T-cell (primary cell): ENCODE results near the gene TMEM151A. TPM values are rescaled to one million over a fixed set of nuclear protein-coding genes. Genes with fewer than 3 reads are reported as not detected.

Experiments
- ATAC-seq, 4 experiments: fragments of 200-7000 bp in 3 of 4; fragments of 150-1000 bp in 1 of 4; cut with Tn5 transposase; replicated peaks in 1 of 4; 1 replicate in 3 of 4; 2 replicates in 1 of 4; pipeline ENCODE4 v1.10.0; 2021; ENCODE audit warnings: moderate library complexity in 3 of 4, mild to moderate bottlenecking in 2 of 4, moderate number of reproducible peaks in 1 of 4
- CTCF ChIA-PET, 2 donors: fragments of 300-600 bp; sonication (Branson Sonifier 250); formaldehyde crosslinking; loops; one replicate each; lab custom pipeline; 2022; ENCODE audit warnings: antibody characterized with exemption in 2 of 2; lab: Charles Lee
- POLR2A ChIA-PET, 2 donors: fragments of 300-600 bp; sonication (Branson Sonifier 250); formaldehyde crosslinking; loops; one replicate each; lab custom pipeline; 2022; ENCODE audit warnings: antibody characterized with exemption in 2 of 2; lab: Charles Lee
- DNase-seq, 35 experiments: peaks; one replicate each; pipeline versions ENCODE4 v3.0.0 to v3.0.0-alpha.2; 2013 to 2023
- H3K27ac ChIP-seq: one replicate; pipeline ENCODE4 v1.5.1; 2013; ENCODE audit warnings: low read length
- H3K27me3 ChIP-seq, 2 experiments: replicated peaks in 1 of 2; 1 replicate in 1 of 2; 2 replicates in 1 of 2; pipeline versions ENCODE4 v1.6.1 to v1.7.0; 2013; ENCODE audit warnings: low read length in 1 of 2, mixed read lengths in 1 of 2; ENCODE audit not compliant: control insufficient read depth in 2 of 2, insufficient read depth in 2 of 2; ENCODE audit errors: extremely low read depth in 1 of 2
- H3K36me3 ChIP-seq, 2 donors: 1 replicate in 1 of 2; 2 replicates in 1 of 2; pipeline versions ENCODE4 v1.6.1 to v1.7.0; 2013; ENCODE audit warnings: low read length in 1 of 2; ENCODE audit not compliant: control insufficient read depth in 2 of 2, insufficient read depth in 1 of 2; ENCODE audit errors: extremely low read depth in 1 of 2
- H3K4me1 ChIP-seq, 2 experiments: 1 replicate in 1 of 2; 2 replicates in 1 of 2; pipeline versions ENCODE4 v1.6.1 to v1.7.0; 2013; ENCODE audit warnings: low read length in 2 of 2, mixed read lengths in 1 of 2; ENCODE audit not compliant: insufficient read depth in 2 of 2, control insufficient read depth in 1 of 2; ENCODE audit errors: extremely low read depth in 1 of 2
- H3K4me3 ChIP-seq, 2 donors: 1 replicate in 1 of 2; 2 replicates in 1 of 2; pipeline versions ENCODE4 v1.5.1 to v1.7.0; 2013; ENCODE audit warnings: mild to moderate bottlenecking in 2 of 2, low read length in 1 of 2, moderate library complexity in 1 of 2; ENCODE audit not compliant: control insufficient read depth in 1 of 2; ENCODE audit errors: extremely low read depth in 1 of 2
- H3K9me3 ChIP-seq: 2 replicates; pipeline ENCODE4 v1.7.0; 2013
- H3K27ac Mint-ChIP-seq, 2 donors: one replicate each; pipeline ENCODE4 v1.8.0; 2020 to 2021; ENCODE audit warnings: mild to moderate bottlenecking in 2 of 2, mixed read lengths in 2 of 2
- H3K27me3 Mint-ChIP-seq, 2 donors: one replicate each; pipeline ENCODE4 v1.8.0; 2021 to 2022; ENCODE audit warnings: mixed read lengths in 2 of 2
- H3K36me3 Mint-ChIP-seq: one replicate; pipeline ENCODE4 v1.8.0; 2021; ENCODE audit warnings: mixed read lengths
- H3K4me1 Mint-ChIP-seq, 3 donors: one replicate each; pipeline ENCODE4 v1.8.0; 2020 to 2022; ENCODE audit warnings: mixed read lengths in 3 of 3, mild to moderate bottlenecking in 1 of 3
- H3K4me3 Mint-ChIP-seq, 3 donors: one replicate each; pipeline ENCODE4 v1.8.0; 2020 to 2022; ENCODE audit warnings: mild to moderate bottlenecking in 3 of 3, mixed read lengths in 3 of 3, moderate library complexity in 3 of 3
- H3K9me3 Mint-ChIP-seq, 3 donors: one replicate each; pipeline ENCODE4 v1.8.0; 2020 to 2022; ENCODE audit warnings: mixed read lengths in 3 of 3
- whole genome bisulfite sequencing: methylation state at CpG from one replicate; pipeline ENCODE4 v1.1.5; 2013; ENCODE audit warnings: missing lambda C conversion rate; ENCODE audit not compliant: insufficient coverage; 5-methylcytosine and 5-hydroxymethylcytosine counted together
- total RNA-seq, 35 experiments: library from RNA in 6 of 35; stranded (reverse) in 6 of 35; fragments of 120-200 nt in 1 of 35; gene quantifications; one replicate each; pipeline versions ENCODE4 v1.2.1 to v1.2.4 and lab custom pipeline; 2013 to 2026

The TMEM151A gene
- total RNA-seq, 5 donors from 2014 or later (not counting 1 experiment from before 2014, with no cell fraction given): 0.19 to 0.33 (median 0.23) TPM; not detected in 1

GRCh38 chr11:66268244-66268951, 23.3 kb upstream of the TMEM151A start, which contains the start of gene RAB1B:
RAB1B (plus strand) TSS chr11:66268639; CDS start chr11:66268680, 41 bp downstream.
- H3K36me3 ChIP-seq: peaks cover 25 to 45% of the 10 kb centered on the region in 2 donors
- peak; percentile 82 to 85 (median 84) for ATAC-seq
- DNase-seq: peak; percentile 98 to 100 (median 99)
- H3K4me3 ChIP-seq: peak within 1 kb of the TSS; percentile 89 to 94
- H3K4me1 ChIP-seq: peaks cover 6 to 61% of the 10 kb centered on the region in 2 experiments
- no peaks in the 10 kb centered on the region for H3K9me3 ChIP-seq
- Mint-ChIP-seq H3K27ac (peak within 1 kb of the TSS; percentile 88 to 91), H3K9me3 (no peaks in the 10 kb centered on the region), H3K27me3 (no peaks in the 10 kb centered on the region), H3K36me3 (peaks cover 25% of the 10 kb centered on the region), H3K4me1 (peaks cover 41 to 50% (median 46%) of the 10 kb centered on the region in 3 donors), H3K4me3 (peak within 1 kb of the TSS; percentile 86 to 94 (median 90))
- H3K27me3 ChIP-seq: no peaks in the 10 kb centered on the region
- ChIA-PET POLR2A (interaction anchor here in 1 of 2 donors (0.5 to 1.1 kb wide), 5 partner anchors 21 to 1159 kb away, joined by 3 to 6 read pairs (median 4); partner anchors contain the start of genes MALAT1, TMEM151A and YIF1A), CTCF (interaction anchor here in 1 of 2 donors (0.5 to 1.7 kb wide), 6 partner anchors 13 to 409 kb away, joined by 3 to 5 read pairs (median 4); partner anchors contain the start of genes MUS81 and YIF1A)
- under 1% methylated on average over 49 of the region's 64 CpGs for WGBS
- H3K27ac ChIP-seq: peak within 1 kb of the TSS; percentile 92

- no peaks in the 10 kb centered on the region for H3K27me3 ChIP-seq
- H3K4me1 Mint-ChIP-seq: peaks cover 41 to 55% (median 48%) of the 10 kb centered on the region in 3 donors
- H3K4me1 ChIP-seq: peaks cover 6 to 67% of the 10 kb centered on the region in 2 experiments
- no peaks in the 10 kb centered on the region for H3K9me3 Mint-ChIP-seq
- peaks cover 23 to 50% of the 10 kb centered on the region in 2 donors for H3K36me3 ChIP-seq
- peak overlapping the region; percentile 92 for H3K27ac ChIP-seq
- no peaks in the 10 kb centered on the region for H3K9me3 ChIP-seq
- POLR2A ChIA-PET: interaction anchor here in 1 of 2 donors (0.5 kb wide), 2 partner anchors 385 to 1160 kb away, joined by 3 to 6 read pairs; no protein-coding TSS in a partner anchor
- CTCF ChIA-PET: interaction anchor here in 1 of 2 donors (1.7 kb wide), 1 partner anchor 409 kb away, joined by 5 read pairs; the partner anchor contains the start of gene MUS81
- peak overlapping the region; percentile 89 to 94 for H3K4me3 ChIP-seq
- peak overlapping the region; percentile 86 to 94 (median 90) for H3K4me3 Mint-ChIP-seq
- H3K27me3 Mint-ChIP-seq: no peaks in the 10 kb centered on the region
- DNase-seq (peak in 1 of 35 experiments; percentile 36), ATAC-seq (no peak)
- H3K27ac Mint-ChIP-seq: peak overlapping the region; percentile 88 to 91
- H3K36me3 Mint-ChIP-seq: peaks cover 30% of the 10 kb centered on the region
- 0% methylated on average over 19 of the region's 32 CpGs for WGBS
These were observed 22.5 kb upstream of the TMEM151A start for GRCh38 chr11:66268952-66269905.

DNA sequence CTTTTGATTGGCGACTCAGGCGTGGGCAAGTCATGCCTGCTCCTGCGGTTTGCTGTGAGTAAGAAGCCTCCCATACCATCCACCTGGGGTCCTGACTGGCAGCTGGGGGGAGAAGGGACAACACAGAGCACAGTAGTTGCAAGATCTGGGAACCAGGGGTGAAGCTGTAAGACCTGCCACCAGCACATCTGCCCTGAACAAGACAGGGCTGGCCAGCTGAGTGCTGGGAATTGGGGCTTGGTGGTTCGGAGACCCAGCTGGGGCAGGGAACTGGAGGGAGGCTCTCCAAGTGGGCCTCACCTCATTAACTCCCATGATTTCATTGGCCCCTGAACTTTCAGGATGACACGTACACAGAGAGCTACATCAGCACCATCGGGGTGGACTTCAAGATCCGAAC, 19.9 kb upstream of the TMEM151A start:
- DNase-seq (no peak), ATAC-seq (no peak)
- Mint-ChIP-seq H3K9me3 (no peaks in the 10 kb centered on the region), H3K27ac (peak overlapping the region; percentile 55 to 75), H3K27me3 (no peaks in the 10 kb centered on the region), H3K4me1 (peaks cover 41 to 55% (median 48%) of the 10 kb centered on the region in 3 donors), H3K4me3 (peak overlapping the region in 1 of 3 donors; percentile 31), H3K36me3 (peaks cover 39% of the 10 kb centered on the region)
- 90% methylated on average over 6 of the region's 7 CpGs for WGBS
- H3K9me3 ChIP-seq: no peaks in the 10 kb centered on the region
- peak overlapping the region; percentile 38 for H3K27ac ChIP-seq
- H3K27me3 ChIP-seq: no peaks in the 10 kb centered on the region
- ChIA-PET POLR2A (interaction anchor here (0.6 kb wide), 2 partner anchors 89 to 212 kb away, joined by 4 to 7 read pairs; no protein-coding TSS in a partner anchor), CTCF (no interaction called here)
- H3K4me1 ChIP-seq: peaks cover 6 to 69% of the 10 kb centered on the region in 2 experiments
- H3K4me3 ChIP-seq: no peak overlapping the region
- peaks cover 27 to 44% of the 10 kb centered on the region in 2 donors for H3K36me3 ChIP-seq

DNA sequence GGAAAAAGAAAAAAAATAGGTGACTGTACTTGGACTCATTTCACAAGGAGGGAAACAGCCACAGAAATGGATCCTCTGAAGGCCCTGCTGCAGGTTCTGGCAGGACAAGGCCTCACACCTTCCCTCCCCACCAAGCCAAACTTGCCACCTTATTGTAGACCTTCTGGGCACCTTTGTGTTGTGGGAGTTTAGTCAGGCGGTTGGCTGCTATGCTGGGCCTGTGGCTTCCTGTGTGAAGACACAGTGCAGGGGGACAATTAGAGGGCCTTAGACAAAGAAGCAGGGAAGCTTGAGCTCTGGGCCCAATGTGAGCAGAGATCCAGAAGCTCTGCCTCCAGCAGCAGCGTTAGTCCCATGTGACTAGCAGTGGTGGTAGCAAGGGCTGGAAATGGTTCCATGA, 19.1 kb upstream of the TMEM151A start:
- H3K4me1 Mint-ChIP-seq: peaks cover 42 to 58% (median 50%) of the 10 kb centered on the region in 3 donors
- H3K9me3 Mint-ChIP-seq: no peaks in the 10 kb centered on the region
- H3K27ac Mint-ChIP-seq: peak overlapping the region in 1 of 2 donors; percentile 39
- H3K4me3 ChIP-seq: no peak overlapping the region
- 44% methylated on average over 2 of the region's 2 CpGs for WGBS
- ChIA-PET POLR2A (interaction anchor here in 1 of 2 donors (0.7 kb wide), 1 partner anchor 10 kb away, joined by 4 read pairs; no protein-coding TSS in a partner anchor), CTCF (interaction anchor here in 1 of 2 donors (0.9 to 1.0 kb wide), 2 partner anchors 16 to 40 kb away, joined by 3 to 4 read pairs; partner anchors contain the start of gene YIF1A)
- H3K27ac ChIP-seq: peak overlapping the region; percentile 0
- DNase-seq (peak in 11 of 35 experiments; percentile 22 to 62 (median 29)), ATAC-seq (no peak)
- peaks cover 6 to 69% of the 10 kb centered on the region in 2 experiments for H3K4me1 ChIP-seq
- peaks cover 42% of the 10 kb centered on the region for H3K36me3 Mint-ChIP-seq
- H3K36me3 ChIP-seq: peaks cover 27 to 44% of the 10 kb centered on the region in 2 donors
- peak overlapping the region in 1 of 3 donors; percentile 29 for H3K4me3 Mint-ChIP-seq
- no peaks in the 10 kb centered on the region for H3K27me3 ChIP-seq
- no peaks in the 10 kb centered on the region for H3K9me3 ChIP-seq
- no peaks in the 10 kb centered on the region for H3K27me3 Mint-ChIP-seq

DNA sequence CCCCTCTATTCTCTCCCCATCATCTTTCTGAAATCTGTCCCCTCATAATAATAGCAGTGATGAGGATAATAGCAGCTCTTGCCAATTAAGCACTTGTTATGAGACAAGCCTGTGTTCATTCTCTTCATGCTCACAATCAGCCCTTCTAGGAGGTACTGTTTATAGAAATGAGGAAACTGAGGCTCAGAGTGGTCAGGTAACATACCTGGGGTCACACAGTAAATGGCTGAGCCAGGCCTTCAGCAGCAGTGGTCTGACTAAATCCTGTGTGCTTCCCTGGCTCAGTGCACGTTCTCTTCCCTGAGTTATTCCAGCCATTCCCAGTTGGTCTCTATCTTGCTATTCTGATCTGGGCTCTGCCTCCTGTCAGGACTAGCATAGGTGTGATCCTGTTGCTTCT, 17.5 kb upstream of the TMEM151A start:
- no peak for ATAC-seq
- H3K27ac ChIP-seq: no peak overlapping the region
- H3K36me3 Mint-ChIP-seq: peaks cover 42% of the 10 kb centered on the region
- H3K27me3 ChIP-seq: peaks cover 0 to 5% of the 10 kb centered on the region in 2 experiments
- ChIA-PET CTCF (no interaction called here), POLR2A (no interaction called here)
- H3K27me3 Mint-ChIP-seq: no peaks in the 10 kb centered on the region
- H3K4me1 Mint-ChIP-seq: peaks cover 39 to 52% (median 43%) of the 10 kb centered on the region in 3 donors
- no peak overlapping the region for H3K27ac Mint-ChIP-seq
- H3K4me1 ChIP-seq: peaks cover 6 to 69% of the 10 kb centered on the region in 2 experiments
- WGBS: 85% methylated on average over 1 of the region's 1 CpG
- H3K4me3 Mint-ChIP-seq: no peak overlapping the region
- DNase-seq: no peak
- H3K4me3 ChIP-seq: no peak overlapping the region
- no peaks in the 10 kb centered on the region for H3K9me3 Mint-ChIP-seq
- peaks cover 27 to 44% of the 10 kb centered on the region in 2 donors for H3K36me3 ChIP-seq
- no peaks in the 10 kb centered on the region for H3K9me3 ChIP-seq
